Measurements from ENCODE around the gene GRM4. TPM values are rescaled to one million over a fixed set of nuclear protein-coding genes. Genes with fewer than 3 reads are reported as not detected.

GRM4 gene
- total RNA-seq, 2 donors from 2014 or later: 4.4 TPM; not detected in 1

GRCh38 chr6:34041385-34041784, 104.5 kb downstream of the GRM4 start:
- H3K36me3 ChIP-seq: no peaks in the 10 kb centered on the region
- no peaks in the 10 kb centered on the region for H3K27me3 ChIP-seq (replicated peaks; ENCODE audit: insufficient read depth)
- H3K9me3 ChIP-seq: no peaks in the 10 kb centered on the region
- 93% methylated on average over 6 of the region's 6 CpGs for WGBS
- intact Hi-C loops (cut with DNase I): no loop called here
- H3K27ac ChIP-seq: no peak overlapping the region
- TF ChIP-seq, protein P1, sequence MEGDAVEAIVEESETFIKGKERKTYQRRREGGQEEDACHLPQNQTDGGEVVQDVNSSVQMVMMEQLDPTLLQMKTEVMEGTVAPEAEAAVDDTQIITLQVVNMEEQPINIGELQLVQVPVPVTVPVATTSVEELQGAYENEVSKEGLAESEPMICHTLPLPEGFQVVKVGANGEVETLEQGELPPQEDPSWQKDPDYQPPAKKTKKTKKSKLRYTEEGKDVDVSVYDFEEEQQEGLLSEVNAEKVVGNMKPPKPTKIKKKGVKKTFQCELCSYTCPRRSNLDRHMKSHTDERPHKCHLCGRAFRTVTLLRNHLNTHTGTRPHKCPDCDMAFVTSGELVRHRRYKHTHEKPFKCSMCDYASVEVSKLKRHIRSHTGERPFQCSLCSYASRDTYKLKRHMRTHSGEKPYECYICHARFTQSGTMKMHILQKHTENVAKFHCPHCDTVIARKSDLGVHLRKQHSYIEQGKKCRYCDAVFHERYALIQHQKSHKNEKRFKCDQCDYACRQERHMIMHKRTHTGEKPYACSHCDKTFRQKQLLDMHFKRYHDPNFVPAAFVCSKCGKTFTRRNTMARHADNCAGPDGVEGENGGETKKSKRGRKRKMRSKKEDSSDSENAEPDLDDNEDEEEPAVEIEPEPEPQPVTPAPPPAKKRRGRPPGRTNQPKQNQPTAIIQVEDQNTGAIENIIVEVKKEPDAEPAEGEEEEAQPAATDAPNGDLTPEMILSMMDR (IDR thresholded peaks at IDR 0.05): no peak
- no peak for TF ChIP-seq POLR2A (IDR thresholded peaks at IDR 0.05)
- TF ChIP-seq POLR2AphosphoS5 (IDR thresholded peaks at IDR 0.05): no peak
- H3K4me1 ChIP-seq (replicated peaks): no peaks in the 10 kb centered on the region
- no peak overlapping the region for H3K4me3 ChIP-seq
- DNase-seq (ENCODE audit: low spot score): no peak

- no peaks in the 10 kb centered on the region for H3K36me3 ChIP-seq
- no peaks in the 10 kb centered on the region for H3K9me3 ChIP-seq
- DNase-seq (ENCODE audit: low spot score): no peak
- no peak overlapping the region for H3K27ac ChIP-seq
- no peaks in the 10 kb centered on the region for H3K4me1 ChIP-seq (replicated peaks)
- TF ChIP-seq POLR2A (IDR thresholded peaks at IDR 0.05) (no peak), POLR2AphosphoS5 (IDR thresholded peaks at IDR 0.05) (no peak)
- TF ChIP-seq, protein P1 (IDR thresholded peaks at IDR 0.05): no peak
- H3K27me3 ChIP-seq (replicated peaks; ENCODE audit: insufficient read depth): no peaks in the 10 kb centered on the region
- no peak overlapping the region for H3K4me3 ChIP-seq
- intact Hi-C loops (cut with DNase I): no loop called here
- 89% methylated on average over 11 of the region's 11 CpGs for WGBS
These were observed 105.9 kb downstream of the GRM4 start for GRCh38 chr6:34039943-34040342.

- intact Hi-C loops (cut with DNase I): no loop called here
- no peak for DNase-seq (ENCODE audit: low spot score)
- TF ChIP-seq POLR2AphosphoS5 (IDR thresholded peaks at IDR 0.05): no peak
- TF ChIP-seq POLR2A (IDR thresholded peaks at IDR 0.05): no peak
- TF ChIP-seq, protein P1 (IDR thresholded peaks at IDR 0.05): no peak
- WGBS: 67% methylated on average over 3 of the region's 3 CpGs
- no peaks in the 10 kb centered on the region for H3K36me3 ChIP-seq
- no peak overlapping the region for H3K4me3 ChIP-seq
- no peaks in the 10 kb centered on the region for H3K27me3 ChIP-seq (replicated peaks; ENCODE audit: insufficient read depth)
- no peak overlapping the region for H3K27ac ChIP-seq
- no peaks in the 10 kb centered on the region for H3K4me1 ChIP-seq (replicated peaks)
- no peaks in the 10 kb centered on the region for H3K9me3 ChIP-seq
These were observed 108.7 kb downstream of the GRM4 start for GRCh38 chr6:34037151-34037550.

DNA sequence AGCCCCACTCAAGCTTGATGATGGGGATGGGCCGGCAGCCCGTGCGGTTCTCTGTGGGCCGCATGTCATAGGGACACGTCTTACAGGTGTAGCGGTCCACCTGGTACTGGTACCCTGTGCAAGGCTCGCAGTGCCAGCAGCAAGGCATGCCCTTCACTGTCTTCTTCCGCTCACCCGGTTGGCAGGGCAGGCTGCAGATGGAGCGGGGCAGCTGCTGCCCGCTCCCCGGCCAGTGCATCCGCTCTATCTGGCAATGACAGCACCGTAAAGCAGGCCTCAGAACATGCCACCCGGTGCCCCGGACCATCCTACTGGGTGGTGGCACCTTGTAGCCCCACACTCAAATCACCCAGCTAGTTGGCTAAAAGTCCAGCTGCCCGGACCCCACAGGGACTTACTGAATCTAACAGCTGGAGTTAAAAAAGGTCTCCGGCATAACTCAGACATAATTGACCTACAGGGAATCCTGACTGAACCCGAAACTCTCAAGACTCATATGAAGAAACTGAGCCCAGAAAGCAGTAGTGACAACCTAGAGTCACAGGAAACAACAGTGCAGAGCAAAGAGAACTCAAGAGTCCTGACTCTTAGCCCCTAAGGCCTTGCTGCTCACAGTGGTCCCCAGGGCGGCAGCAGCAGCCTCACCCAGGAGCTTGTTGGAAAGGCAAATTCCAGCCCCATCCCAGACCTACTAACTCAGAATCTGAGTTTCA, 109.4 kb downstream of the GRM4 start:
- no peak for TF ChIP-seq POLR2AphosphoS5 (IDR thresholded peaks at IDR 0.05)
- TF ChIP-seq POLR2A (IDR thresholded peaks at IDR 0.05): no peak
- TF ChIP-seq, protein P1 (IDR thresholded peaks at IDR 0.05): no peak
- intact Hi-C loops (cut with DNase I): no loop called here
- no peak overlapping the region for H3K4me3 ChIP-seq
- DNase-seq (ENCODE audit: low spot score): no peak
- H3K36me3 ChIP-seq: no peaks in the 10 kb centered on the region
- 95% methylated on average over 16 of the region's 20 CpGs for WGBS
- H3K4me1 ChIP-seq (replicated peaks): no peaks in the 10 kb centered on the region
- no peaks in the 10 kb centered on the region for H3K27me3 ChIP-seq (replicated peaks; ENCODE audit: insufficient read depth)
- H3K9me3 ChIP-seq: no peaks in the 10 kb centered on the region
- no peak overlapping the region for H3K27ac ChIP-seq

GRCh38 chr6:34035704-34036356, 110.1 kb downstream of the GRM4 start:
- intact Hi-C loops (cut with DNase I): no loop called here
- H3K4me1 ChIP-seq (replicated peaks): no peaks in the 10 kb centered on the region
- H3K4me3 ChIP-seq: no peak overlapping the region
- H3K27ac ChIP-seq: no peak overlapping the region
- no peaks in the 10 kb centered on the region for H3K36me3 ChIP-seq
- H3K9me3 ChIP-seq: no peaks in the 10 kb centered on the region
- TF ChIP-seq POLR2A (IDR thresholded peaks at IDR 0.05) (no peak), POLR2AphosphoS5 (IDR thresholded peaks at IDR 0.05) (no peak)
- TF ChIP-seq, protein P1 (IDR thresholded peaks at IDR 0.05): no peak
- H3K27me3 ChIP-seq (replicated peaks; ENCODE audit: insufficient read depth): no peaks in the 10 kb centered on the region
- DNase-seq (ENCODE audit: low spot score): no peak
- 90% methylated on average over 38 of the region's 40 CpGs for WGBS
